K562 (cell line): ENCODE results near the gene TANGO6. TPM values are rescaled to one million over a fixed set of nuclear protein-coding genes. Genes with fewer than 3 reads are reported as not detected.

ENCODE experiments used
- ATAC-seq: fragments of 200-7000 bp; cut with Tn5 transposase; 3 replicates; pipeline ENCODE4 v1.9.1; 2020; ENCODE audit warnings: moderate library complexity
- BruUV-seq: library from RNA; stranded (reverse); fragments of 400-500 nt; replicated peaks from 2 replicates; lab custom pipeline; 2021; lab: Mats Ljungman, UMichigan
- CTCF ChIA-PET: fragments of 300-600 bp; formaldehyde crosslinking; extraction: SDS; loops from one replicate; lab custom pipeline; 2021; ENCODE audit warnings: low intra/inter-chr PET ratio; lab: Yijun Ruan, JAX
- POLR2A ChIA-PET: fragments of 300-600, 350-650 bp; sonication (Branson Sonifier 250); formaldehyde crosslinking; extraction: SDS; loops from one replicate; lab custom pipeline; 2021; ENCODE audit warnings: antibody characterized with exemption, inconsistent platforms; lab: Yijun Ruan, JAX
- DNase-seq, 4 experiments: peaks; one replicate each; pipeline versions ENCODE4 v3.0.0 to v3.0.0-alpha.2; 2011 to 2018; ENCODE audit warnings: low spot score in 3 of 4, mixed read lengths in 3 of 4; ENCODE audit errors: extremely low read depth in 1 of 4
- FAIRE-seq: peaks from 2 replicates; lab custom pipeline; 2011; peaks lifted over from hg19 to GRCh38; lab: Jason Lieb, UNC
- H2AFZ ChIP-seq: 2 replicates; pipeline ENCODE4 v1.6.0; 2011; ENCODE audit warnings: low read depth, low read length, control low read depth, inconsistent platforms
- H3K27ac ChIP-seq: fragments of 200-600 bp; 3 replicates; pipeline ENCODE4 v1.8.0; 2011; ENCODE audit warnings: low read depth, mild to moderate bottlenecking, control low read depth, inconsistent platforms, low read length, moderate library complexity, mixed read lengths; ENCODE audit errors: extremely low read depth
- H3K27me3 ChIP-seq, 2 experiments: fragments of 300-600 bp in 1 of 2; 2 replicates in 1 of 2; 3 replicates in 1 of 2; pipeline versions ENCODE4 v1.6.0 to v1.8.0; 2011; ENCODE audit warnings: inconsistent platforms in 2 of 2, low read length in 2 of 2, mild to moderate bottlenecking in 1 of 2, mixed read lengths in 1 of 2, moderate library complexity in 1 of 2; ENCODE audit not compliant: control insufficient read depth in 2 of 2, insufficient read depth in 2 of 2
- H3K36me3 ChIP-seq: fragments of 300-600 bp; 3 replicates; pipeline ENCODE4 v1.8.0; 2011; ENCODE audit warnings: mild to moderate bottlenecking, low read length, inconsistent platforms; ENCODE audit not compliant: control insufficient read depth, insufficient read depth
- H3K4me1 ChIP-seq, 2 experiments: fragments of 200-600 bp in 1 of 2; replicated peaks in 1 of 2; 2 replicates in 1 of 2; 3 replicates in 1 of 2; pipeline versions ENCODE4 v1.5.1 to v1.8.0; 2011; ENCODE audit warnings: inconsistent platforms in 2 of 2, low read length in 2 of 2, mild to moderate bottlenecking in 1 of 2, mixed read lengths in 1 of 2, moderate library complexity in 1 of 2; ENCODE audit not compliant: control insufficient read depth in 2 of 2, insufficient read depth in 2 of 2
- H3K4me2 ChIP-seq: 2 replicates; pipeline ENCODE4 v1.6.1; 2011; ENCODE audit warnings: low read length, control low read depth, inconsistent platforms, mixed read lengths; ENCODE audit not compliant: insufficient read depth
- H3K4me3 ChIP-seq: fragments of 200-600 bp; sonication (generic), shearing (Covaris generic); 2 replicates; pipeline ENCODE4 v1.5.1; 2016; ENCODE audit warnings: control low read depth, inconsistent platforms
- H3K79me2 ChIP-seq: fragments of 200-600 bp; 3 replicates; pipeline ENCODE4 v1.8.0; 2011; ENCODE audit warnings: low read length, inconsistent platforms; ENCODE audit not compliant: control insufficient read depth, insufficient read depth
- H3K9ac ChIP-seq, 2 experiments: 2 replicates each; pipeline versions ENCODE4 v1.6.0 to v1.6.1; 2011; ENCODE audit warnings: low read depth in 2 of 2, low read length in 2 of 2, control low read depth in 1 of 2, inconsistent platforms in 1 of 2, mild to moderate bottlenecking in 1 of 2, mixed read lengths in 1 of 2; ENCODE audit not compliant: insufficient read depth in 1 of 2
- H3K9me1 ChIP-seq: one replicate; pipeline ENCODE4 v1.6.0; 2011; ENCODE audit warnings: inconsistent platforms, mild to moderate bottlenecking, low read length, moderate library complexity; ENCODE audit not compliant: control insufficient read depth, insufficient read depth
- H3K9me3 ChIP-seq: replicated peaks from 2 replicates; pipeline ENCODE4 v1.5.1; 2011; ENCODE audit warnings: low read depth, low read length, inconsistent platforms; ENCODE audit not compliant: control insufficient read depth, insufficient read depth
- H4K20me1 ChIP-seq: replicated peaks from 2 replicates; pipeline ENCODE4 v1.6.1; 2011; ENCODE audit warnings: low read length, inconsistent platforms, mixed read lengths; ENCODE audit not compliant: control insufficient read depth, insufficient read depth
- LEF1 ChIP-seq: fragments of 450-650 bp; IDR thresholded peaks from 2 replicates; pipeline ENCODE4 v1.6.1; 2016; ENCODE audit warnings: mild to moderate bottlenecking
- TRIM28 ChIP-seq: fragments of 450-650 bp; IDR thresholded peaks from 2 replicates; pipeline ENCODE4 v1.6.1; 2017
- ZNF140 ChIP-seq: fragments of 250-450 bp; sonication (Bioruptor Pico); IDR thresholded peaks from 2 replicates; pipeline ENCODE4 v1.8.0; 2021; ENCODE audit warnings: moderate library complexity, mild to moderate bottlenecking, inconsistent platforms
- ZNF347 ChIP-seq: fragments of 450-650 bp; formaldehyde crosslinking; IDR thresholded peaks from 2 replicates; pipeline ENCODE4 v1.4.0; 2020; ENCODE audit warnings: low read depth, mild to moderate bottlenecking, moderate library complexity
- WGBS: fragments of 100-300 bp; shearing (Covaris generic); methylation state at CpG from one replicate; pipeline ENCODE4 v1.1.6; 2016; ENCODE audit warnings: low coverage, mixed read lengths; ENCODE audit not compliant: insufficient coverage; ENCODE audit errors: missing lambda C conversion rate; 5-methylcytosine and 5-hydroxymethylcytosine counted together
- in situ Hi-C: fragments of 300-500 bp; cut with MboI; formaldehyde crosslinking; loops from 4 replicates; pipeline ENCODE4 v1.15.0; 2018; ENCODE audit warnings: inconsistent platforms, mixed read lengths
- intact Hi-C: fragments of 100-400 bp; cut with micrococcal nuclease; formaldehyde crosslinking; loops from 2 replicates; pipeline ENCODE4 v1.14.2; 2022
- polyA plus RNA-seq, 8 experiments: library from polyadenylated mRNA; depleted of rRNA in 4 of 8; stranded (reverse) in 5 of 8; unstranded in 3 of 8; fragments of >200 nt; fragmentation: Nextera tagmentation in 2 of 8; fragmentation: Illumina TruSeq in 1 of 8; extraction: Ambion mirVana in 2 of 8; extraction: Trizol in 1 of 8; gene quantifications; 2 replicates each; pipeline versions ENCODE4 v1.2.1 to v1.2.3, GENCODE V29; 2011 to 2014; ENCODE audit warnings: inconsistent platforms in 1 of 8, missing spikeins in 1 of 8
- total RNA-seq, 7 experiments: library from RNA; depleted of rRNA in 6 of 7; stranded (reverse); fragments of >200 nt in 6 of 7; fragmentation: Illumina TruSeq in 2 of 7; extraction: Trizol in 2 of 7; gene quantifications; 2 replicates each; pipeline versions ENCODE4 v1.2.1 to v1.2.3, GENCODE V29; 2011 to 2021; ENCODE audit warnings: low replicate concordance in 1 of 7
- TF ChIP-seq, protein P1 (sequence below): fragments of 250-450 bp; sonication (Bioruptor Pico); IDR thresholded peaks from 2 replicates; pipeline ENCODE4 v1.5.0; 2021
- TF ChIP-seq, protein P2 (sequence below): fragments of 250-450 bp; sonication (Bioruptor Pico); IDR thresholded peaks from 2 replicates; pipeline ENCODE4 v1.8.0; 2022; ENCODE audit warnings: moderate library complexity, mild to moderate bottlenecking, inconsistent platforms

Gene TANGO6
- total and polyA plus RNA-seq, 9 of the 15 experiments (the other 6 are each of a cell fraction or from before 2014, with no cell fraction given), result 1.6 to 15.2 (median 9.6) TPM

DNA sequence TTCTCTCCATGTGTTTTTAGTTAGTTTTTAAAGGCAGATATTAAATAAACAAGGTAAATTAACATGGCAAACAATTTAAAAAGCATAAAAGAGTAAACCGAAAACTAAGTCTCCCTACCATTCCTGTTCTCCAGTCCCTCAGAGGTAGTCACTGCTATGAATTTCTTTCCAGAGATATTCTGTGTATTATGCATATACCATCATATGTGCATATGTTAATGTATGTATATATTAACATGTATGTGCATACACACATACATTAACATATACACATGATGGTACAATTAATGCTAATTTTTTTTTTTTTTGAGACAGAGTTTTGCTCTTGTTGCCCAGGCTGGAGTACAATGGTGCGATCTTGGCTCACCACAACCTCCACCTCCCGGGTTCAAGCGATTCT is 32.5 kb downstream of the TANGO6 start:
- Histone ChIP-seq H3K79me2 (no peaks in the 10 kb centered on the region), H3K27ac (no peak overlapping the region), H3K4me3 (no peak overlapping the region), H3K4me2 (no peak overlapping the region), H3K9me3 (no peaks in the 10 kb centered on the region), H4K20me1 (no peaks in the 10 kb centered on the region), H3K9ac (no peak overlapping the region), H3K9me1 (no peaks in the 10 kb centered on the region), H2AFZ (no peak overlapping the region), H3K36me3 (peaks cover 13% of the 10 kb centered on the region; the same call in 2 of the 3 replicates), H3K27me3 (no peaks in the 10 kb centered on the region), H3K4me1 (no peaks in the 10 kb centered on the region)
- ChIA-PET POLR2A (interaction anchor here (0.6 kb wide), 1 partner anchor 316 kb away, joined by 3 read pairs; no protein-coding TSS in a partner anchor), CTCF (no interaction called here)
- no TSS peak for BruUV-seq
- DNase-seq, result no peak
- in situ Hi-C loops, result no loop called here
- TF ChIP-seq TRIM28, result no peak
- no peak for TF ChIP-seq LEF1
- TF ChIP-seq, protein P1, sequence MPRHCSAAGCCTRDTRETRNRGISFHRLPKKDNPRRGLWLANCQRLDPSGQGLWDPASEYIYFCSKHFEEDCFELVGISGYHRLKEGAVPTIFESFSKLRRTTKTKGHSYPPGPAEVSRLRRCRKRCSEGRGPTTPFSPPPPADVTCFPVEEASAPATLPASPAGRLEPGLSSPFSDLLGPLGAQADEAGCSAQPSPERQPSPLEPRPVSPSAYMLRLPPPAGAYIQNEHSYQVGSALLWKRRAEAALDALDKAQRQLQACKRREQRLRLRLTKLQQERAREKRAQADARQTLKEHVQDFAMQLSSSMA (CRISPR knock-in tag), result no peak
- no peak for TF ChIP-seq ZNF140
- no peak for TF ChIP-seq ZNF347
- TF ChIP-seq, protein P2, sequence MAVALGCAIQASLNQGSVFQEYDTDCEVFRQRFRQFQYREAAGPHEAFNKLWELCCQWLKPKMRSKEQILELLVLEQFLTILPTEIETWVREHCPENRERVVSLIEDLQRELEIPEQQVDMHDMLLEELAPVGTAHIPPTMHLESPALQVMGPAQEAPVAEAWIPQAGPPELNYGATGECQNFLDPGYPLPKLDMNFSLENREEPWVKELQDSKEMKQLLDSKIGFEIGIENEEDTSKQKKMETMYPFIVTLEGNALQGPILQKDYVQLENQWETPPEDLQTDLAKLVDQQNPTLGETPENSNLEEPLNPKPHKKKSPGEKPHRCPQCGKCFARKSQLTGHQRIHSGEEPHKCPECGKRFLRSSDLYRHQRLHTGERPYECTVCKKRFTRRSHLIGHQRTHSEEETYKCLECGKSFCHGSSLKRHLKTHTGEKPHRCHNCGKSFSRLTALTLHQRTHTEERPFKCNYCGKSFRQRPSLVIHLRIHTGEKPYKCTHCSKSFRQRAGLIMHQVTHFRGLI (CRISPR knock-in tag), result no peak
- ATAC-seq, result no peak
- 100% methylated on average over 1 of the region's 4 CpGs for WGBS
- intact Hi-C loops, result no loop called here
- no peak for FAIRE-seq
